Tibial nerve (tissue), 4 donors: ENCODE measurements around the gene BCAS3.

Experiments
- CTCF ChIP-seq, 5 experiments: fragments of 200-600 bp in 3 of 5; fragments of 450-650 bp in 2 of 5; sonication (generic) in 3 of 5; IDR thresholded peaks; one replicate each; pipeline ENCODE4 v1.5.1; 2016 to 2019; ENCODE audit warnings: antibody characterized with exemption in 5 of 5, mild to moderate bottlenecking in 3 of 5, moderate library complexity in 2 of 5
- EP300 ChIP-seq, 2 donors: sonication (generic); formaldehyde crosslinking; IDR thresholded peaks; one replicate each; pipeline ENCODE4 v1.6.1; 2017; ENCODE audit warnings: antibody characterized with exemption in 2 of 2, mild to moderate bottlenecking in 1 of 2
- POLR2A ChIP-seq, 2 donors: fragments of 450-650 bp; IDR thresholded peaks; one replicate each; pipeline ENCODE4 v1.6.1; 2017; ENCODE audit warnings: antibody characterized with exemption in 2 of 2, mild to moderate bottlenecking in 2 of 2, moderate library complexity in 2 of 2

GRCh38 chr17:61294777-61295176, 617.1 kb downstream of the BCAS3 start:
- TF ChIP-seq CTCF (IDR thresholded peaks at IDR 0.05) (no peak), EP300 (IDR thresholded peaks at IDR 0.05) (no peak), POLR2A (IDR thresholded peaks at IDR 0.05) (no peak)
